ENCODE measurements around the gene RBM8A.
A peak's percentile ranks its signal among the peaks of the same experiment; 100 is the strongest.
"Not testable (repeated sequence)": the region's sequence is repeated elsewhere in the genome, so short reads cannot be mapped to it uniquely, and the experiment has no call there.

The RBM8A gene

DNA sequence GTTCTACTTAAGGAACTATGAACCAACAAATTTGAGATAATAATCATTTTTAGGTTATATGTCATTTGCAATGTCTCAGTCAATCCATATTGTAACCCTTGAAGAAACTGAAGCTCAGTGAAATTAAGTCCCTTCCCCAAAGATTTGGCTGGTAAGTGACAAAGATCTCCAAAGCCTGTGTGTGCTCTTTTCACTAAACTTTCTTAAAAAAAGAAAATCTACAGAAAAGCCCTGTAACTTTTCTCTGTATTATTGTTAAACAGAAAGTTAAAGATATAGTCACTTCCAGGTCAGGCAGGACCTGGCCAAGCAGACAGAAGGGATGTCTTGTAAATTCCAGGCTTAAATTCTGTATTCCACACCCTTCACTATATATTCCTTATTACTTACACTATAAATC, 29.1 kb upstream of the RBM8A start:
- DNase-seq, result no peak

DNA sequence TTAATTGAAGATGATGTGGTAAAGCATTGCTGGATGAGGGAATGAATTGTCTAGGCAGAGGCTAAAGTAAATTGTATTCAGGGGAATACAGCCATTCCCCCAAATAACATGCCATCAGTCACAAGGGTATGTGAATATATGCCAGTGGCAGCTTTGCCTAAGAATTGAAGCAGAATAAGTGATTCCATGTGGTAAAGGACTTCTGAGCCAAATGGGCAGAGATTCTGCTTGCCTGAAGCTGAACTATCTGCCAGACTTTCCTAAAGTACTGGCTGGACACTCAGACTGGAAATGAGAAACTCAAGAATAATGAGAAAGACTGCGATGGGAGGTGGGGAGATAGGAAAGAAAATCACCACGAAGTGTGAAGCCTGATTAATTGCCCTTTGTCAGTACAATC, 28.2 kb upstream of the RBM8A start:
- DNase-seq, result no peak

DNA sequence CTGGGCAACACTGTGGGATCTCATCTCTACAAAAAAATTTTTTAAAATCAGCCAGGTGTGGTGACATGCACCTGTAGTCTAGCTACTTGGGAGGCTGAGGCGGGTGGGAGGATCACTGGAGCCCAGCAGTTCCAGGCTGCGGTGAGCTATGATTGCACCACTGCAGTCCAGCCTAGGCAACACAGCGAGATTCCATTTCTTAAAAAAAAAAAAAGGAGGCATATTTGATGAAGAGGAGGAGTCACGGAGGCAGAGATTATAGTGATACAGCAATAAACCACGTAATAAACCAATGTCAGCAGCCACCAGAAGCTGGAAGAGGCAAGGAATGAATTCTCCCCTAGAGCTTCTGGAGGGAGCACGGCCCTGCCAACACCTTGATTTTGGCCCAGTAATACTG, 26.6 kb upstream of the RBM8A start:
- no peak for DNase-seq

DNA sequence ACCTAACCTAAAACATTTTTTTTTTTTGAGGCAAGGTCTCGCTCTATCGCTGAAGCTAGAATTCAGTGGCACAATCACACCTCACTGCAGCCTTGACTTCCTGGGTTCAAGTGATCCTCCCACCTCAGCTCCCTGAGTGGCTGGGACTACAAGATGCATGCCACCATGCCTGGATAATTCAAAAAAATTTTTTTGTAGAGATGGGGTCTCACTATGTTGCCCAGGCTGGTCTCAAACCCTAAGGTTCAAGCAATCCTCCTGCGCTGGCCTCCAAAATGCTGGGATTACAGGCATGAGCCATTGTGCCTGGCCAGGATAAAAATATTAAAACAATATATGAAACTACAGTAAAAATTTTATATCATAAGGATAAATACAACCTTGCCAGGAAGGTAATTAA, 25.6 kb upstream of the RBM8A start:
- no peak for DNase-seq

DNA sequence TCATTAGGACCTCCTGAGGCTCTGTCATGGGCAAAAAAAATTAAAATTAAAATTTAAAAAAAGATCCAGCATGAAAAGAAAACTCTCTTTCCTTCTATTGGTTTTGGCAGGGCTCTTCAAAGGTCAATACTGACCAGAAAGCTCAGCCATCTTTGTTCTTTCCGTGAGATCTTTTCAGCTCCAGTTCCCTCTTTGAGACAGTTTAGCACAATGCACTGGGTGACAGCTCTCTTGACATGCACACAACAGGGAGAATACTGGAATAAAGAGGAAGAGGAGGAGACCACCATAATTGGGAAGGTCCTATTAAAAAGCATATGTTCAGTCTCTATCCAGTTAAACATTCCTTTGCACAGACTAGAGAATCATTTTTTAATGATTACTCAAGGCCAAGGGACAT, 24.2 kb upstream of the RBM8A start:
- DNase-seq, result no peak

DNA sequence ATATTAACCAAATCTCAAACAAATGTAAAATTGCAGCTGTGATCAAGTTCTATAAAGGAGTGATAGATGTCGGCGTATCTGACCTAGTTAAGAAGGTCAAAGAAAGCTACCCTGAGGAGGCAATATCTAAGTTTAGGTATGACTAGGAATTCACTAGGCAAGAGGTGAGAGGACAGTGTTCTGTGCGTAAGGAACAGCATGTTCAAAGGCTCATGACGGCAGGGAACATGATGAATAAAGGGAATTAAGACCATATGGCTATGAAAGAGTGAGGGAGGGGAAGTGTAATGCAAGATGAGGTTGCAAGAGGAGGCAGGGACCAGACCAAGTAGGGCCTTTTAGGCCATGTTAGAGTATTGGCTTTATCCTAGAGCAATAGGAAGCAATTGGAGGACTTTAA, 21.9 kb upstream of the RBM8A start:
- no peak for DNase-seq

DNA sequence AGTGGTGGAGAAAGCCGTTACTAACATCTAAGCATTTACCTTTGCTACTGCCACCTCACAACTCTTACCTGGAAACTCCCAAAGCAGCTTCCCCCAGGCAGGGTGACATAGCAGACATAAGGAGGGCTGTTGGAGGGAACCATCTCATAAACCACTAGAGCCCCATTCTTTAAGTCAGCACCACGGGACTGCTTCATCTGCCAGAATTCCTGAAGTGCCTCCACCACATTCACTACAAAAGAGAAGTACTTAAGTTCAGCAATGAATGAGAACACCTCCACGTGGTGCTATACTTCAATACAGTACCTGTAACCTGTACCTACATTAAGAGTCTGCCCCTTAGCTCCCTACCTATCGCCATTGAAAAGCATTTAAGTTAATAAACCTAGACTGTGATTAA, 20.3 kb upstream of the RBM8A start:
- DNase-seq, result no peak

DNA sequence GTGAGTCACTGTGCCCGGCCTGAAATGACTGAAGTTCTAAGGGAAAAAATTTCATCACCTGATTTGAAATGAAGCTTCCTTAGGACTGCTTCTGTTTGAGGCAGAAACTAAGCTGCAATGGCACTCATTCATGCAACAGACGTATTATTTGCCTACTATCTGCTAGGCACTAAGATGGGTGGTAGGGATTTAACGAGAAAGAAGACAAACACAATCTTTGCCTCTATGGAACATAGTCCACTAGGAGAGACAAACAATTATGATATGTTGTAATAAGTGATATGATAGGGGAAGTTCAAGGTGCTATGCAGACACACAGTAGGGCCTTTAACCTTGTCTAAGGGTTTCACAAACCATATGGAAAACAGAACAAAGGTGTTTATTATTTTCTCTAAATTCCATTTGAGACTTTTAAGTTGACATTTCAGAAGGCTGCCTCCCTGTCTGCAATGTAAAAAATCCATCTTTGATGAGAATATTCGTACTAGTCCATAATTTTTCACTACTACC, 19.2 kb upstream of the RBM8A start:
- DNase-seq, result no peak

DNA sequence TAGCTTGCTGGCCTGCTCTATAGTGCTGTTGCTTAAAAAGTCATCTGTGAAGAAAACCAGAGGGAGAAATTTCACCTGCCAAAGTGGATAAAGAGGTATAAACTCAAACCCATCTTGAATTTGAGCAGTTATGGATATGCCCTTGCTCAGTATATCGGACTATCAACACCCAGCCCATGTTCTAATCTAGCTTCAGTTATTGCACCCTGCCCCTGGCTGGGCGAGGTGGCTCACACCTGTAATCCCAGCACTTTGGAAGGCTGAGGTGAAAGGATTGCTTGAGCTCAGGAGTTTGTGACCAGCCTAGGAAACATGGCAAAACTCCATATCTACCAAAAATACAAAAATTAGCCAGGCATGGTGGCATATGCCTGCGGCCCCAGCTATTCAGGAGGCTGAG, 17.2 kb upstream of the RBM8A start:
- no peak for DNase-seq

DNA sequence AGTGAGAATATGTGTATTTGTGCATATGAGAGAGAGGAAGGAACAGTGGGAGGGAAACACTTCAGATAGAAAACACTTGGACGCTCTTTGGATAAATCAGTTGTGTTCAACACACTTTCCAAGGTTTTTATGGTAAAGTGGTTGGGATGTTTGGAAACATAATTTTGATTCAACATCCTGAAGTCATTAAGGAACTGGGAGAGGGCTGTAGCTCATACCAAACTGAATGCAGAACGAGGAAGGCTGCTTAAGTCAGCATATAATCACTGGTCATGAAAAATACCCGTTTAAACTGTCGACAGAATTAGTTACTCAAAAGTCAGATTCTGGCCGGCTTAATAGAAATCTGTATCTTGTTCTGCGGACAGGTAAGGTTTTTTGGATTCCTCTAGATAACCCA, 15.6 kb upstream of the RBM8A start:
- no peak for DNase-seq

DNA sequence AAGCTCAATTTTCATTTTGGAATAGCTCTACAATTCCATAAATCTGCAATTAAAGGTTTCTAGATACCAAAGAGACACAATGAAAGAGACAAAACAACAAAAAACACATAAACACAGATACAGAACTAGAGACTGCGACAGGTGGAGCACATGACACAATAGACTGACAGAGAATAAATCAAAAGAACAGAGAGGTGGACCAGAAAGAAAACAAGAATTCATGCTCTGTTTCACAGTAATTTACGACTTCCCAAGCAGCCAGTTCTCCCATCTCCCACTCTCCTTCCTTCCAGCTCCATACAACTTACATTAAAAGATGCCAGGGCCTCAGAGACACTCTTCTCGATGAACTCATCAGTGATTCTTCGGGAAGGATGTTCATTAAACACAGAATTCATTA, 15.1 kb upstream of the RBM8A start:
- no peak for DNase-seq

DNA sequence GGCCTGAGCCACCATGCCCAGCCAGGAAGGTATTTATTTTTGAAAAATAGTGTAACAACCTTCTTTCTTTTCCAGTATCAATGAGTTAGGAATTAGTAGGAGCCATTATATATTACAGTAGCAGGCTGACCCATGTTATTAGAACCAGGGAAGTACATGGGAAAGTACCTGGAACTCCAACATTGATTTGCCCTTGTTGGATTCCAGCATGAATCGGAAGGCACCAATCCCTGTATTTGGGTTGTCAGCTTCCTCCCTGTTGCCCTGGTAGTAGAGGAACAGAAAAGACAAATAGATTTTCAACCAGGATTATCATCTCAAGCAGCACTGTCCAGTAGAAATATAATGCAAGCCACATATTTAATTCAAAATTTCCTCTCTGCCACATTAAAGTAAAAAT, 10.2 kb upstream of the RBM8A start:
- no peak for DNase-seq

DNA sequence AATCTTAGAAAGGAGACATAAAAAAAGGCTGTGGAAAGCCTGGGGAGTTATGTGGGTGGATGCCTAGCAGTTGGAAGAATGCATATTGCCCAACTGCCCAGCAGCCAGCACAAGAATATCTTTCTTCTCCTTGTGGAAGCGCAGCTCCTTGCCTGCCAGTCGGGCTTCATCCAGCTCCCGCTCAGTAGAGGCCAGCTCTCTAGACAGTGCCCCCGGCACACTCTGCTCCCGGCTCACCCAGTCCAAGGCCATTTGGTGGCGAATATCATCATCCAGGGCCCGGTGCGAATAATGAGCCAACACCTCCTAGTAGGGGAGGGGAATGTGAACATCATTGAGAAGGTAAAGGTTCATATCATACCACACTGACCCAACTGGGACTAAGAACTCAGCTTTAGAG, 9.0 kb upstream of the RBM8A start:
- no peak for DNase-seq

DNA sequence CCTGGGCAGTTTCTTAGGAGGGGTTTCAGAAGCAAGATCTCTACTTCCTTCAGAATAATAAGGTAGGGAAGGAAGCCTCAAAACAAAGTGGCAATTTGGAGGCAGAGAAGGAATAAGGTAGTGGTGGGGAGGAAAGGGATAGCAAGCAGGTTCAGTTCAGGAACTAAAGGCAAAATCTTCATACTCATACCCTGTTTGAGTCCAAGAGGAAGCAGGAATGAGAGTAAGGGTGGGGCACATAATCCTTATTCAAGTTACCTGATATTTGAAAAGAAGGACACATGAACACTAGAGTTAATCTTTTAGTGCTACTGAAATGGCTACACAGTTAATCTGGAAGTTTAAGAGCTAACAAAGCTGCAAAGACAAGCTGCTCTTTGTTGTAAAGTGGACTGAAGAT, 8.4 kb upstream of the RBM8A start:
- no peak for DNase-seq

DNA sequence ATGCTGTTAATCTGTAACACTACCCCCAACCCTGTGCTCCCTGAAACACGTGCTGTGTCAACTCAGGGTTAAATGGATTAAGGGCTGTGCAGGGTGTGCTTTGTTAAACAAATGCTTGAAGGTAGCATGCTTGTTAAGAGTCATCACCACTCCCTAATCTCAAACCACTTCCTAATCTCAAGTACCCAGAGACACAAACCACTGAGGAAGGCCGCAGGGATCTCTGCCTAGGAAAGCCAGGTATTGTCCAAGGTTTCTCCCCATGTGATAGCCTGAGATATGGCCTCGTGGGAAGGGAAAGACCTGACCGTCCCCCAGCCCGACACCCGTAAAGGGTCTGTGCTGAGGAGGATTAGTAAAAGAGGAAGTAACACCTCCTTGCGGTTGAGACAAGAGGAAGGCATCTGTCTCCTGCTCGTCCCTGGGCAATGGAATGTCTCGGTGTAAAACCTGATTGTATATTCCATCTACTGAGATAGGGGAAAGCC, 5.3 kb upstream of the RBM8A start:
- DNase-seq, result not testable (repeated sequence)

DNA sequence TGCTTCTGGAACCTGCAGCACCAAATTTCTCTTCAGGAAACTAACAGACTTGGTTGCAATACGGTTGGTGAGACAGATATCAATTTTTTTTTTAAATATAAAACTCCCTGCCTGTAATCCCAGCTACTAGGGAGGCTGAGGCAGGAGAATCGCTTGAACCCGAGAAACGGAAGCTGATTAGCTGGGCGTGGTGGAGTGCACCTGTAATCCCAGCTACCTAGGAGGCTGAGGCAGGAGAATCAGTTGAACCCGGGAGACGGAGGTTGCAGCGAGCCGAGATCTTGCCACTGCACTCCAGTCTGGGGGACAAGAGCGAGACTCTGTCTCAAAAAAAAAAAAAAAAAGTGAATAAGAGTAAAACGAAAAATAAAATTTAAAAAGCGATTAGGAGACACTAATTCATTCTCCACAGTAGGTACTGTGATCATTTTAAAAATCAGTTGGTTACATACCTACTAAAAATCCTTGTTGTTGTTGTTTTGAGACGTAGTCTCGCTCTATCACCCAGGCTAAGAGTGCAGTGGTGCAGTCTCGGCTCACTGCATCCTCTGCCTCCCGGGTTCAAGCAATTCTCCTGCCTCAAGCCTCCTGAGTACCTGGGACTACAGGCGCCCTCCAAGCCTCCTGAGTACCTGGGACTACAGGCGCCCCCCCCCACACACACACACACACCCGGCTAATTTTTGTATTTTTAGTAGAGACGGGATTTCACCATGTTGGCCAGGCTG, 796 bp upstream of the RBM8A start:
- no peak for DNase-seq

DNA sequence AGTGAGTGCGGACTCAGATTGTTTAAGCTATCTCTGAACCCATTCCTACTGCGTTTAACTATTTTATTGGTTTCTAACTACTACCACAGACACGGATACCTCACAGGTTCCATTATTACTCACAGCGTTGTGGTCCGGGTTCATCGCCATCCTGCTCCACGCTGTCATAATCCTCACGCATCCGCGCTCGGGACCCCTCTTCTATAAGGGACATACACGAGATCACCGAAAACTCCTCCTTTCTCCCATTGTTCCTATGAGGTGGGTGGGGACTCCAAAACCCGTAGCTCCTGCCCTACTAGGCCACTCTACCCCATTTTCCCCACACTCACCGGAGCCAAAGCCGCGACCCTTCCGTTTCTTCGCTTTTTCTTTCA, 610 bp downstream of the RBM8A start:
- no peak for DNase-seq

DNA sequence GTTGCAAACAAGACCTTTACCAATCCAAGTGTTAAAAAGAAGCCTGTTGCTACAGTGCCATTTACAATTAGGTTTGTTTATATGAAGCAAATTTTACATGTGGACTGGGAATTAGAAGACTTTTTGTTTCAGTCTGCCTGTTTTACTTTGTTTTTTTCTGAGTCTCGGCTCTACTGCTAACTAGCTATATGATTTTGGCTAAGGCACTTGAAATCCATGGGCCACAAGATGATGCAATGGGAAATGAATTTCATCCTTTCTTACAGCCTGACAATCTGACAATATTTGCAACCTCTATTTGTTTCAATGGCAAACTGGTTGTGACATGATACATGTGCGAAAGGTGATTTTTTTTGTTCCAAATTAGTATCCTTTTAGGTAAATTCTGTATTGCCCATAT, 5.0 kb downstream of the RBM8A start:
- no peak for DNase-seq

DNA sequence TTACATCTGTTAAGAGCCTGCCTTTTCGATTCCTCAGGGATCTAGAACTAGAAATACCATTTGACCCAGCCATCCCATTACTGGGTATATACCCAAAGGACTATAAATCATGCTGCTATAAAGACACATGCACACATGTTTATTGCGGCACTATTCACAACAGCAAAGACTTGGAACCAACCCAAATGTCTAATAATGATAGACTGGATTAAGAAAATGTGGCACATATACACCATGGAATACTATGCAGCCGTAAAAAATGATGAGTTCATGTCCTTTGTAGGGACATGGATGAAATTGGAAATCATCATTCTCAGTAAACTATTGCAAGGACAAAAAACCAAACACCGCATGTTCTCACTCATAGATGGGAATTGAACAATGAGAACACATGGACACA, 7.0 kb downstream of the RBM8A start:
- DNase-seq, result not testable (repeated sequence)

DNA sequence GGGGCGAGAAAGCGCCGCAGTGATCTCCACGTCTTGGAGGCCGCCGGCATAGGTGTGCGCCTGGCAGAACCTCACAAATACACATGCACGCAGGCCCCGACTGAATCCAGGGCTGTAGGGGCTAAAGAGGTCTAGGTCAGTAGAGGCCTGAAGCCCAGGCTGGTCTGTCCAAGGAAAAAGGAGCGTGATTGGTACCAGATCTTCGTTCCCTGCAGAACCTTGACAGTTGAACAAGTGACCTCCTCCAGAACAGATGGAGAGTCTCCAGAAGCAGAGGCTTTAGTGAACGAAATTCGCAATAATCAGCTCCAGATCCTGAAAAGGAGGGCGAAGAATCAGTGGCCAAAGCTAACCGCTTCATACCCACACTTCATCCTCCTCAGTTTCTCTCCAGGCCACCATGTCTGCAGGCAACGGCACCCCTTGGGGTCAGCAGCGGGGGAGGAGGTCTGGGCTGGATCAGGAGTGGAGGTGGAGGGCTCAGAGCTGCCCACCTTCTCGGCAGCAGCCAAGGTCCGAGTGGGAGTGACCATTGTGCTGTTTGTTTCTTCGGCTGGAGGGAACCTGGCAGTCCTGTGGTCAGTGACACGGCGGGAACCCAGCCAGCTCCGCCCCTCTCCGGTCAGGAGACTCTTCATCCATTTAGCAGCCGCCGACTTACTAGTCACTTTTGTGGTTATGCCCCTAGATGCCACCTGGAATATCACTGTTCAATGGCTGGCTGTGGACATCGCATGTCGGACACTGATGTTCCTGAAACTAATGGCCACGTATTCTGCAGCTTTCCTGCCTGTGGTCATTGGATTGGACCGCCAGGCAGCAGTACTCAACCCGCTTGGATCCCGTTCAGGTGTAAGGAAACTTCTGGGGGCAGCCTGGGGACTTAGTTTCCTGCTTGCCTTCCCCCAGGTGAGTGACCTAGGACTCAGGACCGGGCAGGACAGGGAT, 8.0 kb downstream of the RBM8A start:
- DNase-seq, result peak; percentile 48

DNA sequence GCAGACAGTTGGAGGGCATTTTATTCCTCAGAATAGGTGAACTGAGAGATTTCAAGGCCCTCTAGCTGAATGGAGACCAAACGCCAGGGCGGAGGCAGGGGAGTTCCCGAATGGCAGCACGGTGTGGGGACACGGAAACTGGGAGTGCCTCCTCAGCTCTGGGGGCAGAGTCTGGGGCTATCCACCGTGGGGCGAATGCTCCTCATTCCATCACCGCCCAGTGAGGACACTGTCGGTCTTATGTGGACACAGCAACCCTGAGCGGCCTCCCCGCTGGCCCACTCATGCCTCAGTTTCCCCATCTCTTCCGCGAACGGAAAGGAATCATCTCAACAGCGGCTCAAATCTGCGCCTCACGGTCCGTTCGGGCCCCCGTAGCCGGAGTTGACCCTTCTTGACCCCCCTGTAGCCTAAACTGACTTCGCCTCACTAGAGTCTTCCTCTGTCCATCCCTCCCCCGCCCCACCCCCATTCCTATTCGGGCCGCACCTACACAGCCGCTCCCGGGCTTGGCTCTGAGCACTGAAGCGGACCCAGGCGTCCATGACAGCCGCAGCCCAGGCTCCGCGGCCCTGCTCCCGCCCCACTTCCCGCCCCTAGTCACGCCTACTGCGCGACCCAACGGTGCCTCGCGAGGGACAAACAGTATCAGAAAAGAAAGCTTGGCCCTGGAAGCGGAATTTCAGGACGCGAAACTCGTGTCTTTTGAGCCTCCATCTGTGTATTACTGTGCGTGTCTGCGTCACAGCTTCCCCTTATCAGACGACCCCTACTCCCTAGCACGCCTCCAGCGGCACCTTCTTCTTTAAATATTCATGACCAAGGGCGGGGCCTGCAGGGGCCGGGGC, 8.9 kb downstream of the RBM8A start, which contains the start of gene PEX11B:
PEX11B (minus strand) TSS at position 574 of the 848 bp plus-strand sequence; CDS start at position 545, 29 bp downstream.
- DNase-seq, result peak; percentile 86

DNA sequence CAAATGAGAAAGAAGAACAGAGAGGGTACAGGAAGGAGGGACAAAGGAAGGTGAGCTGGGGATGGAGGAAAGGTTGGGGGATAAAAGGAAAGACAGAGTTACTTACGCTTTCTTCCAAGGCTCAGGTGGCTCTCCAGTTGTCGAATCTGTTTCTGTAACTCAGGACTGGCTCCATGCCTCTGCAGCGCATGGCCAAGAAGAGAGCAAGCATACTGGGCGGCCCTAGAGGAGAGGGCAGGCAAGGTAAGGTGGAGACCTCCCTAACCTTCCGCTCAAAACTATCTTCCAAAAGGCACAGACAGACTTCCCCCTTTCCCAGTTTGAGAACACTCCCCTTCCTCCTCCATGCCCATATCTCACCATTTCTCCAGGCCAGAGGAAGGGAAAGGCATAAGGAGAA, 9.7 kb downstream of the RBM8A start:
- DNase-seq, result no peak

DNA sequence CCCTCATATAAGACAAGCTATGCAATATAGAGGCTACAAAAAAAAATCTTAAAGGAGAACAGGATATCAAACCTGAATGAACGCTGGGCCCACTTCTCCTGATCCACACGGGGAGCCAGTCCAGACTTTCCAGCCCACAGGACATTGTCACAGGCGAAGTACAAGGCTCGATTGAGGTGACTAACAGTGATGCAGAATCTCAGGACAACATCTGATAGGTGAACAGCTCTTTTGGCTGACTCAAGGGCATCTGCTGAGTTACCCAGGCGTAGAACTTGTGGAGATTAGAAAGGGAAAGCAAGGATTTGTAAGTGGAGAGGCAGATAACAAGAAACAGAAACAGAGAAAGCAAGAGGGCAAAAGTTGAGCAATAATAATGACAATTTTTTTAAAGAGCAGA, 10.5 kb downstream of the RBM8A start:
- DNase-seq, result no peak

All from NCI-H1092 treated with DMSO at 0.1 percent for 48 hours (cell line).